Measurements from ENCODE around the gene BPTF.

- 0 out of 2 replicates have a peak, but pooled peaks have one; percentile 15 for TF ChIP-seq PRDM1 (tag by site-specific recombination; IDR thresholded peaks at IDR 0.05)
- TF ChIP-seq ZBTB7A (tag by site-specific recombination; IDR thresholded peaks at IDR 0.05; ENCODE audit: low read depth), result no peak
- no peak for TF ChIP-seq YY1 (tag by site-specific recombination; IDR thresholded peaks at IDR 0.05)
- TF ChIP-seq CTCF (tag by site-specific recombination; IDR thresholded peaks at IDR 0.05), result 0 out of 2 replicates have a peak, but pooled peaks have one; percentile 31
- TF ChIP-seq ZNF473 (tag by site-specific recombination; IDR thresholded peaks at IDR 0.05), result no peak
- no peak for TF ChIP-seq ZNF114 (tag by site-specific recombination; IDR thresholded peaks at IDR 0.05)
- no peak for TF ChIP-seq ZNF530 (tag by site-specific recombination; IDR thresholded peaks at IDR 0.05; ENCODE audit: low read depth)
- TF ChIP-seq OSR2 (tag by site-specific recombination; IDR thresholded peaks at IDR 0.05), result no peak
- no peak for TF ChIP-seq ZBTB8A (tag by site-specific recombination; IDR thresholded peaks at IDR 0.05)
- no peak for TF ChIP-seq ZBTB1 (tag by site-specific recombination; IDR thresholded peaks at IDR 0.05)
- no peak for TF ChIP-seq PATZ1 (tag by site-specific recombination; IDR thresholded peaks at IDR 0.05)
- no peak for TF ChIP-seq ZNF501 (tag by site-specific recombination; IDR thresholded peaks at IDR 0.05)
- no peak for TF ChIP-seq ZBTB21 (tag by site-specific recombination; IDR thresholded peaks at IDR 0.05)
Observed at GRCh38 chr17:67891481-67892119, 66.3 kb downstream of the BPTF start.
